ENCODE measurements around the gene SLC37A1.
"Not testable (repeated sequence)": the region's sequence is repeated elsewhere in the genome, so short reads cannot be mapped to it uniquely, and the experiment has no call there.

The SLC37A1 gene

GRCh38 chr21:42513151-42513984 lies at the start of gene SLC37A1:
Gene SLC37A1, plus strand, starts transcription at chr21:42513852. Its CDS starts 4,603 bp downstream, at chr21:42518455.
- peak in 1 of 2 donors; percentile 21 for DNase-seq (ENCODE audit: low read depth in 1 of 2, low spot score in 1 of 2)

DNA sequence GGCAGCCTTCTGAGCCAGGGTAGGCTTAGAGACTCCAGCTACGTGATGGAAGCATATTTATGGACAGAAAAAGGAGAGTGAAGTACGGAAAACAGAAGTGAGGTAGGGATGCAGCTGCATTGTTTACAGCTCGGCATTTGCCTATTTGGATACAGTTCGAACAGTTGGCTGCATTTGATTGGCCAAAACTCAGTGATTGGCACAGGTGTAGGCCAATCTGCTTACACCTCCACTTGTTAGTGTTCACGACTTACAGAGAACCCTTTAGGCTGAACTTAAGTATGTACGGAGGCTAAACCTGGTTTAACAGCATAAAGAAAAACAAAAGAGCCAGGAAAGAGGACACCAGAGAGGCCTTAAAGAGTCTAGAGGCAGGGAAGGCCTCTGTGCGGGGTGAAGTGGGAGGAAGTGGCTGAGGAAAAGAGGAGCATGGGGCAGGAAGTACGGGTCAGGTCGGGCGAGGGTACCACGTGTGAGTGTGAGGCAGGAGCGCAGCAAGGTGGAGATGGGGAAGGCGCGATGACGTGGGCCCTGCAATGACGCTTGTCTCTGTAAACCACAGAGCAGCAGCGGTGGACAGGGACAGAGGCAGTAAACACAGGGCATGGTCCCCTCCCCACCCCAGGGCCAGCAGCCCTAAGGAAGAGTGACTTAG lies 49.7 kb upstream of the SLC37A1 start:
- peak in 1 of 2 donors; percentile 43 for DNase-seq (ENCODE audit: low read depth in 1 of 2, low spot score in 1 of 2)

DNA sequence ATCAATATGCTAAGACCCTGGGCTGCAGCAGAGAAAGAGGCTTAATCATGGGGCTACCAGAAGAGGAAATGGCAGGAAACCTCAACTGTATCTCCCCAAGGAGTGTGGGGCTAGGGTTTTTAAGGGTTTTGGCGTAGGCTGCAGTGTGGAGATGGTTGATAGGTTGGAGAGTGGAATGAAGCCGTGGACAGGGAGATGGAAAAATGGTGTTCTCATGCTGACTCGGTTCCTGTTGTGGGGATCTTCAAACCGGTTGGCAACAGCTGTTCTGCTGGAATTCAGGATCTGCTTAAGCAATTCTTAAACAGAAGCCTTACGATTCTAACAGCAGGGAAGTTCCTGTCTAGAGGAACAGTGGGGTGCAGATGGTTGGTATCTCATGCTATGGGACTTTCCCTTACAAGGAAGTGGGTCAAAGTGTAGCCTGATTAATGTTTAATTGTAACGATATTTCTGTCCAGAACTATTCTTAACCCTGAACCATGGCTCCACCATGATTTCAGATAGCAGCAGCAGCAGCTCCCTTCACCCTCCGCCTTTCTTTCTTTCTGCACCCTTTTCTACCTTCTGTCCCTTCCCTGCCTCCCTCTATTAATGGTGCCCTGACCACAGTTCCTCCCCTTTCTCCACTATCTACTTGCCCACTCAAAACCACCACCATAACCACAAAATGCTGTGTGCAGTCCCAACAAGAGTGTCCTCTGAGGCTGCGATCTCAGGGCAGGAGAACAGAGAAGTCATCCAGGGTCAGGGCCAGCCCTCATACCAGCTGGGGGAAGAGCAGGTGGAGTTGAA lies 48.4 kb upstream of the SLC37A1 start:
- no peak for DNase-seq (ENCODE audit: low read depth in 1 of 2, low spot score in 1 of 2)

- DNase-seq (ENCODE audit: low read depth in 1 of 2, low spot score in 1 of 2): no peak
Observed at GRCh38 chr21:42465803-42466127, 47.9 kb upstream of the SLC37A1 start.

GRCh38 chr21:42466700-42467099 lies 47.0 kb upstream of the SLC37A1 start:
- no peak for DNase-seq (ENCODE audit: low read depth in 1 of 2, low spot score in 1 of 2)

DNA sequence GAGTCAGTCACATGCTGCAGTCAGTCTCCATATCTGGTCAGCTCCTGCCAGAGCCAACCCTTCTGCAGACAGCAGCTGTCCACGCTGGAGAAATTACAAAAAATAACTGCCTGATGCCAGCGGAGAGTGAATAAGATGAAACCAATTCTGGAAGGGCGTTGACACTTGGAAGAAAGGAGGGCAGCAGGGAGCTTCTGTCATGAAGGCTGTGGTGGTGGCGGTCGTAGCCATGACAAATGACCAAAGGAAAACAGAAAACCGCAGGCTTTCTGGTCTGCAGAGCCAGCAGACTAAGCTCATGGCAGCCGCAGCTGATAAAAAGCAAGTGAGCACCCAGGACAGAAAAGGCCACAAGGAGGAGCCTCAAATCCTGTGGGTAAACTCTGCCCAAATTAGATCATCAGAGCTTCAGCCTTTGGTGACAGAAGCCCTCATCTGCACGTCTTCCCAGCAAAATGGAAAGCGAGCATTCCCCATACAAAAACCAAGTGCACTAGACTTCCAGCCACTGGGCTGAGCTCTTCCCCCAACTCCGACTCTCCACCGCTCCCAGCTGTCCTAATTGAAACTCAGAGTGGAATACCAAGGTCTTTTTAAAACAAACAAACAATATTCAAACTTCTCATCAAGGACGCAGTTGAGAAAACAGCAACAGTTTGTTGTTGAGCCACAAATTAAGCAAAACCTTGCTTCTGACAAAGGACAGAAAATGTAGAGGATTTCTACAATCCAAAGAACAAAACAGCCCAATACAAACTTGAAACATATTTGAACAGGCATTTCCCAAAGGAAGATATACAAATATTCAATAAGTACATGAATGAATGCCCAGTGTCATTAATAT lies 46.3 kb upstream of the SLC37A1 start:
- DNase-seq (ENCODE audit: low read depth in 1 of 2, low spot score in 1 of 2): no peak

DNA sequence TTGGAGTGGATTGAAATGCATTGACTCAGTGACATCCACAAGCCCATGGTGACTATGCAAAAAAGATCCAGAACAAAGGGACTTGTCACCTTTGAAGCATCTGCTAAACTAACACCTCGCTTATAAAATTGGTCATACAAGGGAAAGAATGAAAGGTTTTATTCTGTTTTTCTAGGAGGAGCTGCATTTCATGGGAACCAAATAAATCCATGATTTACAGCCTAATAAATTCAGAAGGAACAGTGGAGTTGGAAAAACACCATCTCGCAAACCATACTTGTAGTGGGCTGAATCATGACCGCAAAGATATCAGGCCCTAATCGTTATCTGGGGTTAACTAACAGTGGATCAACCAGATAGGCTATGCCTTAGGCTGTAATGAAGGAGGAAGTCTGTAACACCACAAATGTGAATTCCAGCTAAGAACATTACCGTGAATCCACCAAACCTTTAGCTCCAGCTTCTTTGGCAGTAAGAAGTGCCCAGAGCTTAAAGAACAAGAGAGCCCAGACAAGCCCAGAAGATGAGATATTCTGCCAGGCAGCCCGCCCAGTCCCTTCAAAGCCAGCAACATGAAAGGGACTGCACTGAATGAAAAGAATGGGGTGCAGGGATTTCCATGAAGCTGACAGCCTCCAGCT lies 45.0 kb upstream of the SLC37A1 start:
- DNase-seq (ENCODE audit: low read depth in 1 of 2, low spot score in 1 of 2): no peak

- no peak for DNase-seq (ENCODE audit: low read depth in 1 of 2, low spot score in 1 of 2)
Observed at GRCh38 chr21:42469272-42469671, 44.4 kb upstream of the SLC37A1 start.

- DNase-seq (ENCODE audit: low read depth in 1 of 2, low spot score in 1 of 2): not testable (repeated sequence)
Observed at GRCh38 chr21:42469726-42470125, 43.9 kb upstream of the SLC37A1 start.

- DNase-seq (ENCODE audit: low read depth in 1 of 2, low spot score in 1 of 2): no peak
Observed at GRCh38 chr21:42471206-42471605, 42.4 kb upstream of the SLC37A1 start.

DNA sequence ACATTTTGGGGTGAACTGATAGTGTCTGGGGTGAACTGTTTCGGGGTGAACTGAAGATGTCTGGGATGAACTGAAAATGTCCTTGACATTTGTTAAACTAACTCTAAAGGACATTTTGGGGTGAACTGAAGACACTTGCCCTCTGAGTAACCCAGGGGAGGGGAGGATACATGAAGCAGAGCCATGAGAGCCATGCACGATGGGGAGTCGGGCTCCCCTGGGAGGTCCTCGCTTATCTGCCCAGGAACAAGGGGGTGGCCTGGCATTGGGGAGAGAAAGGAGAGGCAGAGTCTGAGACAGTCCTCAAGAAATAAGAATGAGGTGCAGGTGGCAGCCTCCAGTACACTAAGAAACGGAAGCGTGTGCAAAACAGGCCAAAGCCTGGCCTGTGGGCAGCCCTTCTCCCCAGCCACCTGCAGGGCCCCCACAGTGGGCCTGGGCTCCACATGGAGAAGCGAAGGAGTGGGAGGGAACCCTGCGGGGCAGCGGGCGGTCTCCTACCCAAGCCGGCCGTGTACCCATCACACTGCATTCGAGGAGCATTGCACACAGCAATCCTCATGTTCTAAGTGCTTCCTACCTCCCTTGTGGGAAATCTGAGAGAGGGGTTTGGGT lies 41.8 kb upstream of the SLC37A1 start:
- no peak for DNase-seq (ENCODE audit: low read depth in 1 of 2, low spot score in 1 of 2)

DNA sequence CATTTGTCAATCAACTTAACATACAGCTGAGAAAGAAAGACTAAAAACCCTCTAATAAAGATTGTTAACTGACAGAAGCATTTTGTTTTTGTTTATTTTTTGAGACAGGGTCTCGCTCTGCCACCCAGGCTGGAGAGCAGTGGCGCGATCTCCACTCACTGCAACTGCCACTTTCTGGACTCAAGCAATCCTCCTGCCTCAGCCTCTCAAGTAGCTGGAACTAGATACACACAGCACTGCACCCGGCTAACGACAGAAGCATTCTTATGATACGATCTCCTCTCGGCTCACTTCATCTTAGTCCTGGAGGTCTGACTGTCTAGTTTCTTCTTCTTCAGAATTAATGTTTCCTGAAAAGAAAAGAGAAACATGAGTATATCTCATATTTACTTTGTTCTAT lies 41.1 kb upstream of the SLC37A1 start:
- DNase-seq (ENCODE audit: low read depth in 1 of 2, low spot score in 1 of 2): no peak

- DNase-seq (ENCODE audit: low read depth in 1 of 2, low spot score in 1 of 2): no peak
Observed at GRCh38 chr21:42473498-42474042, 40.1 kb upstream of the SLC37A1 start.

GRCh38 chr21:42474043-42474831 lies 39.4 kb upstream of the SLC37A1 start:
- DNase-seq (ENCODE audit: low read depth in 1 of 2, low spot score in 1 of 2): no peak

DNA sequence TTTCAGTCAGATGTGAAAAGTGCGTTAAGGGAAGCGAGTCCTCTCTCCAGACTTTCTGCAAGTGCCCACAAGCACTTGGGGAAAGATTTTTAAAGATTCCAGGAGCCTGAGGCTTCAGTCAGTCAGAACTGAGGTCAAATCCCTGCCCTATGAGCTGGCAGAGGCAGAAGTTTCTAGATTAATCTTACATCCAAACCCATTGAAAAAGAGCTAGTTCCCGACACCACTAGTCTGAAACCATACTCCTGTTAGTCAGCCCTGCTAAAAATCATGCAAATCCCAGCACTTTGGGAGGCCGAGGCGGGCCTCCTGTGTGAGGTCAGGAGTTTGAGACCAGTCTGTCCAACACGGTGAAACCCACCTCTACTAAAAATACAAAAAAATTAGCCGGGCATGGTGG lies 38.6 kb upstream of the SLC37A1 start:
- no peak for DNase-seq (ENCODE audit: low read depth in 1 of 2, low spot score in 1 of 2)

DNA sequence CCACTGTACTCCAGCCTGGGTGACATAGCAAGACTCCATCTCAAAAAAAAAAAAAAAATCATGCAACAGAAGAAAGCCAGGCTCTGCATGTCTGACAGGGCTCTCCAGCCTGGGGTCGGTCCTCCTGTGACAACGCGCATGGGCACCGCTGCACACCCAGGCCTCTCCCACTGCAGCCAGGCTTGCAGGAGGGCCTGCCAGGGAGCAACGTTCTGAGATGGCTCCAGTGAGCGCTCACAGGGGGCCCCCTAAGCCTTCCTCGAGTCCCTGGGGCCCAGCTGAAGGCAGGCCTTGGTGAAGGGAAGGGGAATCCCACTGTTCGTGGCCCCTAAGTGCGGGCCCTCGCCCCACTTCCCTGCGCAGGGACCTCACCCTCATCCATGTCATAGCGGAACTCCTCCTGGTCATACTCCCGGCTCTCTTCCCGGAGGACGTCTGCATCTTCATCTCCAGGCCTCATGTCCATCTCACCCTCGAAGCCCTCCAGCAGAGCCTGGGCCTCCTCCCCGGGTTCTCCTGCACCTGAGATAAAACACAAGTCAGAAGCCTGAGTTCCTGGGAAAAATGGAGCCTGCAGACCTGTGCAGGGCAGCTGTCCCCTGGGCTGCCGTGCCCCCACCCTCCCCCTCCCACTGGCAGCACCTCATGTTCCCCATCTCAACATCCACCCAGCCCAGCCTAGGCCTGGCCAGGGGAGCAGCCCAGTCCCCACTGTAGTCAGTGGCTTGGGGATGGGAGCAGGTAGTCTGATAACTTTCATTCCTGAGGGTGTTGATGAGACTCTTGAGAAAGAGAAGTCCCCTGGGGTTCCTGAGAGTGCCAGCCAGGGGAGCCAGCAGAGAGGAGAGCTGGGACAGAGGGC lies 37.9 kb upstream of the SLC37A1 start:
- no peak for DNase-seq (ENCODE audit: low read depth in 1 of 2, low spot score in 1 of 2)

DNA sequence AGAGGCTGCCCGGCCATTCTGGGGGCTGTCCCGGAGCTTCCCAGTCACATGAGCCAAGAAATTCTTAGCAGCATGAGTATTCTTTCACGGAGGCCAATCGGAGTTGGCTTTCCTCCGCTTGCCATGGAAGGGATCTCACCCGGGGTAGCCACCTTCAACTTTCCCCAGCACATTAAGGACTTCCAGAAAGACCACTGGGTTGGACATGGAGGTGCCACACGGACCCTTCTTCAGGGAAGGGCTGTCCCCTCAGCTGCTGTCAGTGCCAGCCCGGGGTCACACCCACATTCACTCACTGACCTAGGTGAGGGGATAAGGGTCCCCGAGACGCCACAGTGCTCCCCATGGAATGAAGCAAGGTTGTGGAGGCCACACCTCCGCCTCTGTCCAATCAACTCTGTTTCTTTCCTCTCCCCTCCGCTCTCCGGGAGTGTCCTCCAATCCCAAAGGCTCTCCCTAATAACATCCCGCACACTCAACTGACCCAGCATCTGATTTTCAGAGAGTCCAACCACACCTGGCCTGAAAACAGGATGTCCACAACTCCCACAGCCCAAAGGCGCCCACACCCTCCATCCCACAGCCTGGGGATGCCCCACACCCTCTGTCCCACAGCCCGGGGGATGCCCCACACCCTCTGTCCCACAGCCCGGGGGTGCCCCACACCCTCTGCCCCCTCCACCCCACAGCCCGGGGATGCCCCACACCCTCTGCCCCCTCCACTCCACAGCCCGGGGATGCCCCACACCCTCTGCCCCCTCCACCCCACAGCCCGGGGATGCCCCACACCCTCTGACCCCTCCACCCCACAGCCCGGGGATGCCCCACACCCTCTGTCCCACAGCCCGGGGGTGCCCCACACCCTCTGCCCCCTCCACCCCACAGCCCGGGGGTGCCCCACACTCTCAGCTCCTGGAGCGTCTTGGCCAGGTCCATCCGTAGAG lies 37.0 kb upstream of the SLC37A1 start:
- DNase-seq (ENCODE audit: low read depth in 1 of 2, low spot score in 1 of 2): no peak

Measured in activated CD4-positive, alpha-beta T cell treated with anti-CD3 and anti-CD28 coated beads, Interleukin-2, amount 50 U/mL, for 24 hours (primary cell).